Endothelial cell of umbilical vein (primary cell): ENCODE data around the gene DOCK8. TPM values are rescaled to one million over a fixed set of nuclear protein-coding genes. Genes with fewer than 3 reads are reported as not detected.

ENCODE experiments used
- BruUV-seq: library from RNA; stranded (reverse); fragments of 400-500 nt; replicated peaks from 2 replicates; lab custom pipeline; 2021; lab: Mats Ljungman, UMichigan
- CTCF ChIA-PET: fragments of 300-600, 350-600 bp; sonication (Branson Sonifier 250); formaldehyde crosslinking; loops from one replicate; lab custom pipeline; 2021; ENCODE audit warnings: antibody characterized with exemption, inconsistent platforms; lab: Charles Lee
- POLR2A ChIA-PET: fragments of 300-600, 350-600 bp; sonication (Branson Sonifier 250); formaldehyde crosslinking; loops from one replicate; lab custom pipeline; 2021; ENCODE audit warnings: antibody characterized with exemption, inconsistent platforms; lab: Charles Lee
- DNase-seq: peaks from one replicate; pipeline ENCODE4 v3.0.0-alpha.2; 2011; ENCODE audit warnings: low read depth, low spot score
- FAIRE-seq: peaks from 2 replicates; lab custom pipeline; 2011; peaks lifted over from hg19 to GRCh38; lab: Jason Lieb, UNC
- H2AFZ ChIP-seq: 2 replicates; pipeline ENCODE4 v1.6.0; 2012; ENCODE audit warnings: low read depth, low read length, control low read depth, inconsistent platforms
- H3K27ac ChIP-seq: 2 replicates; pipeline ENCODE4 v1.5.1; 2011; ENCODE audit warnings: low read depth, mild to moderate bottlenecking, control low read depth, low read length, moderate library complexity; ENCODE audit not compliant: insufficient read depth
- H3K27me3 ChIP-seq, 2 experiments: 2 replicates each; pipeline versions ENCODE4 v1.6.0 to v1.6.1; 2011; ENCODE audit warnings: low read length in 2 of 2, mixed read lengths in 1 of 2; ENCODE audit not compliant: control insufficient read depth in 2 of 2, insufficient read depth in 2 of 2
- H3K36me3 ChIP-seq, 2 experiments: 2 replicates in 1 of 2; 3 replicates in 1 of 2; pipeline ENCODE4 v1.5.1; 2011; ENCODE audit warnings: low read length in 2 of 2, mild to moderate bottlenecking in 1 of 2, moderate library complexity in 1 of 2; ENCODE audit not compliant: control insufficient read depth in 2 of 2, insufficient read depth in 2 of 2; ENCODE audit errors: extremely low read depth in 1 of 2
- H3K4me1 ChIP-seq: 3 replicates; pipeline ENCODE4 v1.5.1; 2011; ENCODE audit warnings: mild to moderate bottlenecking, low read length; ENCODE audit not compliant: control insufficient read depth, insufficient read depth; ENCODE audit errors: extremely low read depth
- H3K4me2 ChIP-seq: 2 replicates; pipeline ENCODE4 v1.6.1; 2011; ENCODE audit warnings: low read length, control low read depth, mixed read lengths; ENCODE audit not compliant: insufficient read depth
- H3K4me3 ChIP-seq, 3 experiments: fragments of 200-600 bp in 1 of 3; sonication (generic), shearing (Covaris generic) in 1 of 3; replicated peaks in 1 of 3; 2 replicates each; pipeline ENCODE4 v1.5.1; 2011 to 2016; ENCODE audit warnings: control low read depth in 3 of 3, low read length in 3 of 3, mild to moderate bottlenecking in 2 of 3, inconsistent platforms in 1 of 3, low read depth in 1 of 3, moderate library complexity in 1 of 3; ENCODE audit not compliant: insufficient read depth in 1 of 3
- H3K79me2 ChIP-seq: 2 replicates; pipeline ENCODE4 v1.6.0; 2012; ENCODE audit warnings: low read length, inconsistent platforms; ENCODE audit not compliant: control insufficient read depth, insufficient read depth
- H3K9ac ChIP-seq: replicated peaks from 2 replicates; pipeline ENCODE3; 2011; ENCODE audit warnings: low read length, control low read depth; ENCODE audit not compliant: insufficient read depth; ENCODE audit errors: extremely low read depth
- H3K9me1 ChIP-seq: replicated peaks from 3 replicates; pipeline ENCODE4 v1.6.0; 2011; ENCODE audit warnings: mild to moderate bottlenecking, low read length; ENCODE audit not compliant: control insufficient read depth, insufficient read depth; ENCODE audit errors: extremely low read depth
- H3K9me3 ChIP-seq: replicated peaks from 2 replicates; pipeline ENCODE4 v1.5.1; 2012; ENCODE audit warnings: low read length, inconsistent platforms; ENCODE audit not compliant: control insufficient read depth, insufficient read depth
- H4K20me1 ChIP-seq: replicated peaks from 2 replicates; pipeline ENCODE3; 2011; ENCODE audit warnings: mild to moderate bottlenecking, low read length; ENCODE audit not compliant: control insufficient read depth, insufficient read depth; ENCODE audit errors: extremely low read depth
- EZH2 ChIP-seq: IDR thresholded peaks from 2 replicates; pipeline ENCODE4 v1.6.1; 2012; ENCODE audit warnings: borderline replicate concordance, low read depth, mild to moderate bottlenecking, moderate library complexity, low read length, inconsistent platforms; ENCODE audit not compliant: severe bottlenecking
- FOS ChIP-seq: IDR thresholded peaks from 2 replicates; pipeline ENCODE4 v1.6.1; 2011; ENCODE audit warnings: mild to moderate bottlenecking, low read length, moderate library complexity, borderline replicate concordance; ENCODE audit not compliant: insufficient read depth
- GATA2 ChIP-seq: IDR thresholded peaks from 2 replicates; pipeline ENCODE4 v1.7.0; 2011; ENCODE audit warnings: low read depth, mild to moderate bottlenecking, moderate library complexity, mixed read lengths, low read length; ENCODE audit not compliant: insufficient read length, insufficient read depth
- JUN ChIP-seq: IDR thresholded peaks from 2 replicates; pipeline ENCODE4 v1.6.1; 2011; ENCODE audit warnings: borderline replicate concordance, low read depth; ENCODE audit not compliant: insufficient read length, insufficient read depth
- MYC ChIP-seq: IDR thresholded peaks from one replicate; pipeline ENCODE4 v1.6.1; 2011; ENCODE audit warnings: mild to moderate bottlenecking, low read depth, low read length
- POLR2A ChIP-seq: IDR thresholded peaks from 2 replicates; pipeline ENCODE4 v1.6.1; 2012; ENCODE audit warnings: low read depth, mild to moderate bottlenecking, control low read depth, low read length
- POLR2AphosphoS5 ChIP-seq: IDR thresholded peaks from 2 replicates; pipeline ENCODE4 v1.6.1; 2012; ENCODE audit warnings: low read depth, mild to moderate bottlenecking, control low read depth, low read length, moderate library complexity; ENCODE audit not compliant: insufficient read depth
- dilution Hi-C: fragments of 300-500 bp; cut with MboI; formaldehyde crosslinking; loops from one replicate; pipeline ENCODE4 v1.15.0; 2019; ENCODE audit warnings: low sequenced_read_pairs; ENCODE audit not compliant: extremely low pct_ligation_motif_present
- intact Hi-C: fragments of 100-400 bp; cut with micrococcal nuclease; formaldehyde crosslinking; loops from one replicate; pipeline ENCODE4 v1.10.0; 2022
- polyA plus RNA-seq, 4 experiments: library from polyadenylated mRNA; depleted of rRNA in 3 of 4; stranded (reverse) in 3 of 4; unstranded in 1 of 4; fragments of >200 nt; gene quantifications; 2 replicates each; pipeline versions ENCODE4 v1.2.1 to v1.2.3, GENCODE V29; 2011 to 2012; ENCODE audit warnings: missing spikeins in 1 of 4
- total RNA-seq: library from RNA; stranded (reverse); gene quantifications from 2 replicates; pipeline ENCODE4 v1.2.3, GENCODE V29; 2021
- TF ChIP-seq, protein P1 (sequence below): IDR thresholded peaks from 2 replicates; pipeline ENCODE4 v1.6.1; 2011; ENCODE audit not compliant: insufficient read depth, insufficient read length
- TF ChIP-seq, protein P2 (sequence below), 2 donors: IDR thresholded peaks; 1 replicate in 1 of 2; 2 replicates in 1 of 2; pipeline ENCODE4 v1.5.1; 2011; ENCODE audit warnings: low read length in 2 of 2, mild to moderate bottlenecking in 2 of 2, moderate library complexity in 2 of 2, control low read depth in 1 of 2, inconsistent platforms in 1 of 2, low read depth in 1 of 2; ENCODE audit not compliant: insufficient read depth in 1 of 2; ENCODE audit errors: extremely low read depth in 1 of 2

The DOCK8 gene
- total and polyA plus RNA-seq, 2 donors (not counting 3 experiments of a cell fraction or from before 2014, with no cell fraction given): 0.54 to 1.3 TPM

DNA sequence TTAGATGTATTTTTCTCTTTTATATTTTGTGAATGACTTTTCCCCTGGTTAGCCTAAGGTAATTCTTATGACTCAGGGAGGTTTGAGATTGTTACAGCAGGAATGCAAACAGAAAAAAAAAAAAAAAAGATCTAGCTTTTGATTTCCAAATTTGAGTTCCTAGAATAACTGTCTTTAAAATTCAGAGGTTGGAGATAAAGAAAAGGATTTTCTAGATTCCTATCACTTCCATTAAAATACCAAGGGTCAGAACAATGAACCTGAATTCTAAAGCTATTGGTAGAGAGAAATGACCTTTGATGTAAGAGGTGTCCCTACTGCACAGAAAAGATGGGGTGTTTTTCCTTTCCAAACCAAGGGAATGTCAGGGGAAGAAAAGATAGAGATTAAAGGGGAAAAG is 262.5 kb downstream of the DOCK8 start:
- Histone ChIP-seq H3K9me3 (no peaks in the 10 kb centered on the region), H3K9me1 (no peaks in the 10 kb centered on the region), H2AFZ (no peak overlapping the region), H3K27ac (no peak overlapping the region), H3K27me3 (no peaks in the 10 kb centered on the region), H3K36me3 (no peaks in the 10 kb centered on the region), H3K79me2 (no peaks in the 10 kb centered on the region), H3K9ac (no peak overlapping the region), H4K20me1 (no peaks in the 10 kb centered on the region), H3K4me1 (no peaks in the 10 kb centered on the region), H3K4me3 (no peak overlapping the region), H3K4me2 (no peak overlapping the region)
- CTCF ChIA-PET: interaction anchor here (0.7 kb wide), 1 partner anchor 342 kb away, joined by 3 read pairs; no protein-coding TSS in a partner anchor
- dilution Hi-C loops (no loop called here), intact Hi-C loops (no loop called here)
- no peak for DNase-seq
- no TSS peak for BruUV-seq
- TF ChIP-seq, protein P1, sequence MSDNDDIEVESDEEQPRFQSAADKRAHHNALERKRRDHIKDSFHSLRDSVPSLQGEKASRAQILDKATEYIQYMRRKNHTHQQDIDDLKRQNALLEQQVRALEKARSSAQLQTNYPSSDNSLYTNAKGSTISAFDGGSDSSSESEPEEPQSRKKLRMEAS: no peak
- TF ChIP-seq GATA2 (no peak), FOS (no peak), MYC (no peak), POLR2A (no peak), POLR2AphosphoS5 (no peak), JUN (no peak), EZH2 (no peak)
- TF ChIP-seq, protein P2, sequence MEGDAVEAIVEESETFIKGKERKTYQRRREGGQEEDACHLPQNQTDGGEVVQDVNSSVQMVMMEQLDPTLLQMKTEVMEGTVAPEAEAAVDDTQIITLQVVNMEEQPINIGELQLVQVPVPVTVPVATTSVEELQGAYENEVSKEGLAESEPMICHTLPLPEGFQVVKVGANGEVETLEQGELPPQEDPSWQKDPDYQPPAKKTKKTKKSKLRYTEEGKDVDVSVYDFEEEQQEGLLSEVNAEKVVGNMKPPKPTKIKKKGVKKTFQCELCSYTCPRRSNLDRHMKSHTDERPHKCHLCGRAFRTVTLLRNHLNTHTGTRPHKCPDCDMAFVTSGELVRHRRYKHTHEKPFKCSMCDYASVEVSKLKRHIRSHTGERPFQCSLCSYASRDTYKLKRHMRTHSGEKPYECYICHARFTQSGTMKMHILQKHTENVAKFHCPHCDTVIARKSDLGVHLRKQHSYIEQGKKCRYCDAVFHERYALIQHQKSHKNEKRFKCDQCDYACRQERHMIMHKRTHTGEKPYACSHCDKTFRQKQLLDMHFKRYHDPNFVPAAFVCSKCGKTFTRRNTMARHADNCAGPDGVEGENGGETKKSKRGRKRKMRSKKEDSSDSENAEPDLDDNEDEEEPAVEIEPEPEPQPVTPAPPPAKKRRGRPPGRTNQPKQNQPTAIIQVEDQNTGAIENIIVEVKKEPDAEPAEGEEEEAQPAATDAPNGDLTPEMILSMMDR (IDR thresholded peaks at IDR 0.05; ENCODE audit: extremely low read depth in 1 of 2, insufficient read depth in 1 of 2, low read depth in 1 of 2, low read length in 2 of 2): no peak
- POLR2A ChIA-PET: no interaction called here
- no peak for FAIRE-seq
